ENCODE data around the gene CACNA1C.

- TF ChIP-seq POLR2AphosphoS5 (IDR thresholded peaks at IDR 0.05) (no peak), POLR2A (IDR thresholded peaks at IDR 0.05; ENCODE audit: low read depth) (no peak), EP300 (IDR thresholded peaks at IDR 0.05) (no peak)
- TF ChIP-seq, protein P1, sequence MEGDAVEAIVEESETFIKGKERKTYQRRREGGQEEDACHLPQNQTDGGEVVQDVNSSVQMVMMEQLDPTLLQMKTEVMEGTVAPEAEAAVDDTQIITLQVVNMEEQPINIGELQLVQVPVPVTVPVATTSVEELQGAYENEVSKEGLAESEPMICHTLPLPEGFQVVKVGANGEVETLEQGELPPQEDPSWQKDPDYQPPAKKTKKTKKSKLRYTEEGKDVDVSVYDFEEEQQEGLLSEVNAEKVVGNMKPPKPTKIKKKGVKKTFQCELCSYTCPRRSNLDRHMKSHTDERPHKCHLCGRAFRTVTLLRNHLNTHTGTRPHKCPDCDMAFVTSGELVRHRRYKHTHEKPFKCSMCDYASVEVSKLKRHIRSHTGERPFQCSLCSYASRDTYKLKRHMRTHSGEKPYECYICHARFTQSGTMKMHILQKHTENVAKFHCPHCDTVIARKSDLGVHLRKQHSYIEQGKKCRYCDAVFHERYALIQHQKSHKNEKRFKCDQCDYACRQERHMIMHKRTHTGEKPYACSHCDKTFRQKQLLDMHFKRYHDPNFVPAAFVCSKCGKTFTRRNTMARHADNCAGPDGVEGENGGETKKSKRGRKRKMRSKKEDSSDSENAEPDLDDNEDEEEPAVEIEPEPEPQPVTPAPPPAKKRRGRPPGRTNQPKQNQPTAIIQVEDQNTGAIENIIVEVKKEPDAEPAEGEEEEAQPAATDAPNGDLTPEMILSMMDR (IDR thresholded peaks at IDR 0.05), result no peak
Observed at GRCh38 chr12:2413301-2413700, 360.5 kb downstream of the CACNA1C start.
